ENCODE data around the gene SNRNP70. TPM values are rescaled to one million over a fixed set of nuclear protein-coding genes. Genes with fewer than 3 reads are reported as not detected.

The SNRNP70 gene
- total and polyA plus RNA-seq, 2 of the 13 experiments (the other 11 are each of a cell fraction or from before 2014, with no cell fraction given), result 150 to 210 TPM

GRCh38 chr19:49155005-49155819 is 70.0 kb downstream of the SNRNP70 start, which contains the start of gene HRC (continued):
- TF ChIP-seq TEF (CRISPR knock-in tag; IDR thresholded peaks at IDR 0.05), result no peak
- TF ChIP-seq ETV5 (CRISPR knock-in tag; IDR thresholded peaks at IDR 0.05; ENCODE audit: borderline replicate concordance), result peak; percentile 54; the same call in 1 of the 2 replicates
- TF ChIP-seq, protein P1, sequence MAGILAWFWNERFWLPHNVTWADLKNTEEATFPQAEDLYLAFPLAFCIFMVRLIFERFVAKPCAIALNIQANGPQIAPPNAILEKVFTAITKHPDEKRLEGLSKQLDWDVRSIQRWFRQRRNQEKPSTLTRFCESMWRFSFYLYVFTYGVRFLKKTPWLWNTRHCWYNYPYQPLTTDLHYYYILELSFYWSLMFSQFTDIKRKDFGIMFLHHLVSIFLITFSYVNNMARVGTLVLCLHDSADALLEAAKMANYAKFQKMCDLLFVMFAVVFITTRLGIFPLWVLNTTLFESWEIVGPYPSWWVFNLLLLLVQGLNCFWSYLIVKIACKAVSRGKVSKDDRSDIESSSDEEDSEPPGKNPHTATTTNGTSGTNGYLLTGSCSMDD (CRISPR knock-in tag; IDR thresholded peaks at IDR 0.05), result no peak
- TF ChIP-seq MTA1 (CRISPR knock-in tag; IDR thresholded peaks at IDR 0.05; ENCODE audit: borderline replicate concordance), result peak; percentile 65; the same call in 1 of the 2 replicates
- TF ChIP-seq ZNF335 (CRISPR knock-in tag; IDR thresholded peaks at IDR 0.05), result peak; percentile 68; the same call in 1 of the 2 replicates
- peak; percentile 30; the same call in 1 of the 2 replicates for TF ChIP-seq ZNF768 (CRISPR knock-in tag; IDR thresholded peaks at IDR 0.05)
- TF ChIP-seq SP5 (CRISPR knock-in tag; IDR thresholded peaks at IDR 0.05; ENCODE audit: borderline replicate concordance, low read depth), result peak; percentile 85
- TF ChIP-seq ZNF256 (CRISPR knock-in tag; conservative IDR thresholded peaks at IDR 0.05), result no peak
- TF ChIP-seq ZFX (CRISPR knock-in tag; IDR thresholded peaks at IDR 0.05; ENCODE audit: low read depth), result peak; percentile 69
- TF ChIP-seq FOXJ3 (CRISPR knock-in tag; IDR thresholded peaks at IDR 0.05; ENCODE audit: borderline replicate concordance), result no peak
- TF ChIP-seq FOSL1 (CRISPR knock-in tag; IDR thresholded peaks at IDR 0.05; ENCODE audit: borderline replicate concordance), result no peak
- peak; percentile 62 for TF ChIP-seq PHF20 (CRISPR knock-in tag; IDR thresholded peaks at IDR 0.05)
- TF ChIP-seq CSRNP1 (CRISPR knock-in tag; IDR thresholded peaks at IDR 0.05), result no peak
- TF ChIP-seq, protein P2, sequence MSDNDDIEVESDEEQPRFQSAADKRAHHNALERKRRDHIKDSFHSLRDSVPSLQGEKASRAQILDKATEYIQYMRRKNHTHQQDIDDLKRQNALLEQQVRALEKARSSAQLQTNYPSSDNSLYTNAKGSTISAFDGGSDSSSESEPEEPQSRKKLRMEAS (IDR thresholded peaks at IDR 0.05), result peak; percentile 65
- TF ChIP-seq TFAP4 (IDR thresholded peaks at IDR 0.05; ENCODE audit: borderline replicate concordance, low read depth), result 0 out of 2 replicates have a peak, but pooled peaks have one; percentile 16
- 0 out of 2 replicates have a peak, but pooled peaks have one; percentile 35 for TF ChIP-seq MED1 (CRISPR knock-in tag; IDR thresholded peaks at IDR 0.05)
- no peak for TF ChIP-seq ZEB1 (IDR thresholded peaks at IDR 0.05; ENCODE audit: insufficient replicate concordance, low read depth)
- TF ChIP-seq, protein P3, sequence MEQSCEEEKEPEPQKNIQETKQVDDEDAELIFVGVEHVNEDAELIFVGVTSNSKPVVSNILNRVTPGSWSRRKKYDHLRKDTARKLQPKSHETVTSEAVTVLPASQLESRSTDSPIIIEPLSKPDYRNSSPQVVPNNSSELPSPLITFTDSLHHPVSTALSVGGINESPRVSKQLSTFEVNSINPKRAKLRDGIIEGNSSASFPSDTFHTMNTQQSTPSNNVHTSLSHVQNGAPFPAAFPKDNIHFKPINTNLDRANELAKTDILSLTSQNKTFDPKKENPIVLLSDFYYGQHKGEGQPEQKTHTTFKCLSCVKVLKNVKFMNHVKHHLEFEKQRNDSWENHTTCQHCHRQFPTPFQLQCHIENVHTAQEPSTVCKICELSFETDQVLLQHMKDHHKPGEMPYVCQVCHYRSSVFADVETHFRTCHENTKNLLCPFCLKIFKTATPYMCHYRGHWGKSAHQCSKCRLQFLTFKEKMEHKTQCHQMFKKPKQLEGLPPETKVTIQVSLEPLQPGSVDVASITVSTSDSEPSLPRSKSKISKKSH (CRISPR knock-in tag; IDR thresholded peaks at IDR 0.05; ENCODE audit: borderline replicate concordance), result no peak
- TF ChIP-seq ELF1 (CRISPR knock-in tag; IDR thresholded peaks at IDR 0.05), result peak; percentile 72
- peak; percentile 14; the same call in 1 of the 2 replicates for TF ChIP-seq FOXO1 (CRISPR knock-in tag; IDR thresholded peaks at IDR 0.05)
- TF ChIP-seq RXRA (CRISPR knock-in tag; IDR thresholded peaks at IDR 0.05), result 0 out of 2 replicates have a peak, but pooled peaks have one; percentile 46
